Endodermal cell (in vitro differentiated cells): ENCODE data around the gene CDR2L. TPM values are rescaled to one million over a fixed set of nuclear protein-coding genes. Genes with fewer than 3 reads are reported as not detected.

Experiments
- DNase-seq: peaks from one replicate; pipeline ENCODE4 v3.0.0-alpha.2; 2017
- H3K27ac ChIP-seq: 2 replicates; pipeline ENCODE4 v1.5.1; 2013; ENCODE audit warnings: mild to moderate bottlenecking, low read depth, low read length, moderate library complexity
- H3K27me3 ChIP-seq: 2 replicates; pipeline ENCODE4 v1.6.1; 2013; ENCODE audit warnings: mild to moderate bottlenecking, low read length, moderate library complexity; ENCODE audit not compliant: insufficient read depth, control insufficient read depth, poor library complexity, severe bottlenecking
- H3K36me3 ChIP-seq: 2 replicates; pipeline ENCODE4 v1.7.0; 2013; ENCODE audit warnings: mild to moderate bottlenecking, low read length, moderate library complexity; ENCODE audit not compliant: control insufficient read depth, insufficient read depth
- H3K4me1 ChIP-seq: one replicate; pipeline ENCODE4 v1.7.0; 2013; ENCODE audit warnings: low read length; ENCODE audit not compliant: control insufficient read depth, insufficient read depth
- H3K4me3 ChIP-seq: 2 replicates; pipeline ENCODE4 v1.5.1; 2013; ENCODE audit warnings: mild to moderate bottlenecking, low read length, moderate library complexity
- H3K9ac ChIP-seq: 2 replicates; pipeline ENCODE4 v1.6.1; 2013; ENCODE audit warnings: mild to moderate bottlenecking, low read length, moderate library complexity; ENCODE audit not compliant: poor library complexity, severe bottlenecking; ENCODE audit errors: extremely low read depth
- H3K9me3 ChIP-seq: 2 replicates; pipeline ENCODE4 v1.6.1; 2013; ENCODE audit warnings: mild to moderate bottlenecking, low read length, moderate library complexity; ENCODE audit not compliant: control insufficient read depth
- H3K27ac Mint-ChIP-seq: 2 replicates; pipeline ENCODE4 v1.8.0; 2020; ENCODE audit warnings: mixed read lengths
- H3K27me3 Mint-ChIP-seq: 2 replicates; pipeline ENCODE4 v1.8.0; 2021; ENCODE audit warnings: mild to moderate bottlenecking, mixed read lengths; ENCODE audit not compliant: insufficient read depth
- H3K36me3 Mint-ChIP-seq: 2 replicates; pipeline ENCODE4 v1.8.0; 2020; ENCODE audit warnings: low read depth, mixed read lengths
- H3K4me1 Mint-ChIP-seq: 2 replicates; pipeline ENCODE4 v1.8.0; 2020; ENCODE audit warnings: mixed read lengths
- H3K4me3 Mint-ChIP-seq: 2 replicates; pipeline ENCODE4 v1.8.0; 2020; ENCODE audit warnings: mild to moderate bottlenecking, moderate library complexity, mixed read lengths
- H3K9me3 Mint-ChIP-seq: 2 replicates; pipeline ENCODE4 v1.8.0; 2020; ENCODE audit warnings: mild to moderate bottlenecking, mixed read lengths
- CTCF ChIP-seq: fragments of 200-600 bp; sonication (generic); conservative IDR thresholded peaks from 2 replicates; pipeline ENCODE4 v1.5.0; 2021; ENCODE audit warnings: antibody characterized with exemption, mild to moderate bottlenecking
- whole genome bisulfite sequencing, 2 experiments: methylation state at CpG; one replicate each; pipeline versions ENCODE4 v1.1.5 to v1.1.7; 2013; ENCODE audit warnings: missing lambda C conversion rate in 2 of 2, mixed read lengths in 1 of 2; ENCODE audit not compliant: insufficient coverage in 1 of 2, insufficient read length in 1 of 2; 5-methylcytosine and 5-hydroxymethylcytosine counted together
- total RNA-seq, 2 donors: library from RNA; stranded (reverse); fragmentation: NEBNext Ultra II Directional in 1 of 2; extraction: Animal tissue kit (Norgen Biotek cat#: 25700) in 1 of 2; gene quantifications; 2 replicates in 1 of 2; 3 replicates in 1 of 2; pipeline ENCODE4 v1.2.1, GENCODE V29; 2021

CDR2L gene
- total RNA-seq, 2 donors from 2014 or later, result 20.4 to 23.6 TPM

- Mint-ChIP-seq H3K27ac (peak within 1 kb of the TSS; percentile 1), H3K27me3 (no peaks in the 10 kb centered on the region), H3K4me1 (peaks cover 17% of the 10 kb centered on the region), H3K9me3 (no peaks in the 10 kb centered on the region), H3K36me3 (peaks cover 10% of the 10 kb centered on the region), H3K4me3 (peak within 1 kb of the TSS; percentile 91)
- peak within 1 kb of the TSS; percentile 73 for H3K9ac ChIP-seq
- WGBS, 2 experiments, result 3 to 7% methylated on average over 19 to 63 of the region's 63 CpGs
- H3K27ac ChIP-seq, result peak within 1 kb of the TSS; percentile 55
- peaks cover 6% of the 10 kb centered on the region for H3K36me3 ChIP-seq
- peak; percentile 74 for TF ChIP-seq CTCF
- no peaks in the 10 kb centered on the region for H3K4me1 ChIP-seq
- H3K9me3 ChIP-seq, result no peaks in the 10 kb centered on the region
- H3K27me3 ChIP-seq, result no peaks in the 10 kb centered on the region
- H3K4me3 ChIP-seq, result peak within 1 kb of the TSS; percentile 96
- DNase-seq, result peak; percentile 99
Observed at GRCh38 chr17:75012346-75013091, 25.1 kb downstream of the CDR2L start, which contains the start of gene MRPL58. Gene MRPL58, plus strand, starts transcription at chr17:75012670. Its CDS starts 17 bp downstream, at chr17:75012687.

- Histone ChIP-seq H3K9me3 (no peaks in the 10 kb centered on the region), H3K4me3 (peak overlapping the region; percentile 96), H3K27me3 (no peaks in the 10 kb centered on the region), H3K27ac (peak overlapping the region; percentile 2), H3K9ac (peak overlapping the region; percentile 73), H3K4me1 (no peaks in the 10 kb centered on the region), H3K36me3 (peaks cover 6% of the 10 kb centered on the region)
- no peaks in the 10 kb centered on the region for H3K27me3 Mint-ChIP-seq
- H3K36me3 Mint-ChIP-seq, result peaks cover 14% of the 10 kb centered on the region
- peak overlapping the region; percentile 1 for H3K27ac Mint-ChIP-seq
- peak overlapping the region; percentile 91 for H3K4me3 Mint-ChIP-seq
- peaks cover 17% of the 10 kb centered on the region for H3K4me1 Mint-ChIP-seq
- no peak for TF ChIP-seq CTCF
- no peak for DNase-seq
- H3K9me3 Mint-ChIP-seq, result no peaks in the 10 kb centered on the region
- WGBS, 2 experiments, result 1 to 2% methylated on average over 10 of the region's 10 CpGs
Observed at GRCh38 chr17:75013092-75013559, 25.7 kb downstream of the CDR2L start.

GRCh38 chr17:75019146-75019545 lies 31.7 kb downstream of the CDR2L start:
- no peak for TF ChIP-seq CTCF
- H3K4me3 ChIP-seq, result no peak overlapping the region
- Mint-ChIP-seq H3K36me3 (peaks cover 54% of the 10 kb centered on the region), H3K4me1 (no peaks in the 10 kb centered on the region), H3K9me3 (no peaks in the 10 kb centered on the region), H3K27me3 (no peaks in the 10 kb centered on the region), H3K4me3 (no peak overlapping the region), H3K27ac (no peak overlapping the region)
- peaks cover 48% of the 10 kb centered on the region for H3K36me3 ChIP-seq
- no peaks in the 10 kb centered on the region for H3K9me3 ChIP-seq
- no peak overlapping the region for H3K9ac ChIP-seq
- DNase-seq, result no peak
- no peaks in the 10 kb centered on the region for H3K27me3 ChIP-seq
- WGBS, 2 experiments, result 85 to 95% methylated on average over 4 to 5 of the region's 5 CpGs
- no peaks in the 10 kb centered on the region for H3K4me1 ChIP-seq
- no peak overlapping the region for H3K27ac ChIP-seq
